ENCODE measurements around the gene ZNF398. TPM values are rescaled to one million over a fixed set of nuclear protein-coding genes. Genes with fewer than 3 reads are reported as not detected.
A peak's percentile ranks its signal among the peaks of the same experiment; 100 is the strongest.

The ZNF398 gene
- total RNA-seq, 2 experiments from 2014 or later = 11.8 to 13.3 TPM

- Mint-ChIP-seq H3K36me3 (ENCODE audit: low read depth) (peaks cover 75% of the 10 kb centered on the region), H3K9me3 (ENCODE audit: insufficient read depth) (no peaks in the 10 kb centered on the region), H3K27ac (peak overlapping the region; percentile 76), H3K27me3 (ENCODE audit: low read depth) (no peaks in the 10 kb centered on the region), H3K4me1 (ENCODE audit: low read depth) (peaks cover 42% of the 10 kb centered on the region), H3K4me3 (no peak overlapping the region)
- ATAC-seq (peak; percentile 47), DNase-seq (no peak)
- CTCF ChIA-PET = no interaction called here
- POLR2A ChIA-PET = no interaction called here
Observed at GRCh38 chr7:149202831-149203231, 55.6 kb downstream of the ZNF398 start.

GRCh38 chr7:149205690-149206381 lies 58.6 kb downstream of the ZNF398 start:
- POLR2A ChIA-PET = no interaction called here
- CTCF ChIA-PET = interaction anchor here (2.6 kb wide), 1 partner anchor 11 kb away, joined by 8 read pairs; the partner anchor contains the start of gene ZNF282
- H3K36me3 Mint-ChIP-seq (ENCODE audit: low read depth) = peaks cover 71% of the 10 kb centered on the region
- H3K4me3 Mint-ChIP-seq = no peak overlapping the region
- H3K4me1 Mint-ChIP-seq (ENCODE audit: low read depth) = peaks cover 31% of the 10 kb centered on the region
- H3K27ac Mint-ChIP-seq = no peak overlapping the region
- DNase-seq (no peak), ATAC-seq (no peak)
- no peaks in the 10 kb centered on the region for H3K9me3 Mint-ChIP-seq (ENCODE audit: insufficient read depth)
- H3K27me3 Mint-ChIP-seq (ENCODE audit: low read depth) = no peaks in the 10 kb centered on the region

GRCh38 chr7:149207324-149208035 lies 60.2 kb downstream of the ZNF398 start:
- H3K27me3 Mint-ChIP-seq (ENCODE audit: low read depth) = no peaks in the 10 kb centered on the region
- no peak for DNase-seq
- H3K4me3 Mint-ChIP-seq = no peak overlapping the region
- ChIA-PET POLR2A (no interaction called here), CTCF (interaction anchor here (1.3 kb wide), 1 partner anchor 12 kb away, joined by 6 read pairs; the partner anchor contains the start of gene ZNF282)
- no peak for ATAC-seq
- no peaks in the 10 kb centered on the region for H3K9me3 Mint-ChIP-seq (ENCODE audit: insufficient read depth)
- H3K4me1 Mint-ChIP-seq (ENCODE audit: low read depth) = peaks cover 23% of the 10 kb centered on the region
- no peak overlapping the region for H3K27ac Mint-ChIP-seq
- H3K36me3 Mint-ChIP-seq (ENCODE audit: low read depth) = peaks cover 73% of the 10 kb centered on the region

GRCh38 chr7:149209518-149210269 lies 62.4 kb downstream of the ZNF398 start:
- Mint-ChIP-seq H3K4me1 (ENCODE audit: low read depth) (peaks cover 15% of the 10 kb centered on the region), H3K36me3 (ENCODE audit: low read depth) (peaks cover 67% of the 10 kb centered on the region), H3K27ac (peak overlapping the region; percentile 39), H3K27me3 (ENCODE audit: low read depth) (no peaks in the 10 kb centered on the region), H3K4me3 (no peak overlapping the region), H3K9me3 (ENCODE audit: insufficient read depth) (no peaks in the 10 kb centered on the region)
- ATAC-seq (peak; percentile 86), DNase-seq (peak; percentile 75)
- CTCF ChIA-PET = interaction anchor here (0.8 to 1.2 kb wide), 2 partner anchors 19 to 22 kb away, joined by 3 read pairs; no protein-coding TSS in a partner anchor
- POLR2A ChIA-PET = interaction anchor here (1.1 kb wide), 1 partner anchor 14 kb away, joined by 3 read pairs; the partner anchor contains the start of gene ZNF282

GRCh38 chr7:149210551-149210950 lies 63.3 kb downstream of the ZNF398 start:
- Mint-ChIP-seq H3K4me3 (no peak overlapping the region), H3K27me3 (ENCODE audit: low read depth) (no peaks in the 10 kb centered on the region), H3K9me3 (ENCODE audit: insufficient read depth) (no peaks in the 10 kb centered on the region), H3K36me3 (ENCODE audit: low read depth) (peaks cover 72% of the 10 kb centered on the region), H3K4me1 (ENCODE audit: low read depth) (peaks cover 13% of the 10 kb centered on the region), H3K27ac (no peak overlapping the region)
- ChIA-PET CTCF (interaction anchor here (0.8 to 1.2 kb wide), 2 partner anchors 20 to 21 kb away, joined by 3 read pairs; no protein-coding TSS in a partner anchor), POLR2A (interaction anchor here (1.1 kb wide), 1 partner anchor 15 kb away, joined by 3 read pairs; the partner anchor contains the start of gene ZNF282)
- ATAC-seq = no peak
- DNase-seq = no peak

- ChIA-PET POLR2A (no interaction called here), CTCF (no interaction called here)
- no peaks in the 10 kb centered on the region for H3K9me3 Mint-ChIP-seq (ENCODE audit: insufficient read depth)
- no peaks in the 10 kb centered on the region for H3K27me3 Mint-ChIP-seq (ENCODE audit: low read depth)
- no peak overlapping the region for H3K27ac Mint-ChIP-seq
- ATAC-seq (no peak), DNase-seq (no peak)
- peaks cover 63% of the 10 kb centered on the region for H3K36me3 Mint-ChIP-seq (ENCODE audit: low read depth)
- H3K4me1 Mint-ChIP-seq (ENCODE audit: low read depth) = peaks cover 6% of the 10 kb centered on the region
- no peak overlapping the region for H3K4me3 Mint-ChIP-seq
Observed at GRCh38 chr7:149214020-149214720, 66.9 kb downstream of the ZNF398 start.

GRCh38 chr7:149216402-149216801 lies 69.1 kb downstream of the ZNF398 start:
- DNase-seq = no peak

GRCh38 chr7:149217570-149217969 lies 70.3 kb downstream of the ZNF398 start:
- CTCF ChIA-PET = no interaction called here
- DNase-seq (no peak), ATAC-seq (no peak)
- H3K36me3 Mint-ChIP-seq (ENCODE audit: low read depth) = peaks cover 60% of the 10 kb centered on the region
- peak overlapping the region; percentile 6 for H3K27ac Mint-ChIP-seq
- H3K9me3 Mint-ChIP-seq (ENCODE audit: insufficient read depth) = no peaks in the 10 kb centered on the region
- POLR2A ChIA-PET = no interaction called here
- H3K4me3 Mint-ChIP-seq = no peak overlapping the region
- H3K27me3 Mint-ChIP-seq (ENCODE audit: low read depth) = no peaks in the 10 kb centered on the region
- no peaks in the 10 kb centered on the region for H3K4me1 Mint-ChIP-seq (ENCODE audit: low read depth)

More at GRCh38 chr7:149216402-149216801, 69.1 kb downstream of the ZNF398 start:
- Mint-ChIP-seq H3K27ac (no peak overlapping the region), H3K36me3 (ENCODE audit: low read depth) (peaks cover 58% of the 10 kb centered on the region), H3K27me3 (ENCODE audit: low read depth) (no peaks in the 10 kb centered on the region), H3K4me3 (no peak overlapping the region), H3K9me3 (ENCODE audit: insufficient read depth) (no peaks in the 10 kb centered on the region), H3K4me1 (ENCODE audit: low read depth) (no peaks in the 10 kb centered on the region)
- CTCF ChIA-PET = no interaction called here
- POLR2A ChIA-PET = no interaction called here
- ATAC-seq = no peak

- Mint-ChIP-seq H3K36me3 (ENCODE audit: low read depth) (peaks cover 59% of the 10 kb centered on the region), H3K4me3 (no peak overlapping the region), H3K4me1 (ENCODE audit: low read depth) (no peaks in the 10 kb centered on the region), H3K27me3 (ENCODE audit: low read depth) (no peaks in the 10 kb centered on the region), H3K27ac (no peak overlapping the region), H3K9me3 (ENCODE audit: insufficient read depth) (no peaks in the 10 kb centered on the region)
- DNase-seq = no peak
- POLR2A ChIA-PET = no interaction called here
- CTCF ChIA-PET = interaction anchor here (1.1 kb wide), 1 partner anchor 24 kb away, joined by 4 read pairs; no protein-coding TSS in a partner anchor
- no peak for ATAC-seq
Observed at GRCh38 chr7:149218469-149219420, 71.5 kb downstream of the ZNF398 start.

GRCh38 chr7:149220534-149220933 lies 73.3 kb downstream of the ZNF398 start:
- peaks cover 50% of the 10 kb centered on the region for H3K36me3 Mint-ChIP-seq (ENCODE audit: low read depth)
- H3K27me3 Mint-ChIP-seq (ENCODE audit: low read depth) = no peaks in the 10 kb centered on the region
- CTCF ChIA-PET = no interaction called here
- H3K4me1 Mint-ChIP-seq (ENCODE audit: low read depth) = no peaks in the 10 kb centered on the region
- no peak for DNase-seq
- no peak overlapping the region for H3K27ac Mint-ChIP-seq
- no peaks in the 10 kb centered on the region for H3K9me3 Mint-ChIP-seq (ENCODE audit: insufficient read depth)
- no peak overlapping the region for H3K4me3 Mint-ChIP-seq
- POLR2A ChIA-PET = no interaction called here
- no peak for ATAC-seq

All from activated CD8-positive, alpha-beta T cell treated with anti-CD3 and anti-CD28 coated beads, Interleukin-2, amount 10 ng/mL, durations not matched to agents 7 days and 5 days (primary cell).